ENCODE results near the gene PLOD3.

PLOD3 gene

GRCh38 chr7:101168412-101169049, 48.9 kb downstream of the PLOD3 start:
- no peak for TF ChIP-seq CTCF (conservative IDR thresholded peaks at IDR 0.05)
- H3K27ac ChIP-seq = no peak overlapping the region

GRCh38 chr7:101167645-101168411, 49.6 kb downstream of the PLOD3 start:
- no peak for TF ChIP-seq CTCF (conservative IDR thresholded peaks at IDR 0.05)
- no peak overlapping the region for H3K27ac ChIP-seq

DNA sequence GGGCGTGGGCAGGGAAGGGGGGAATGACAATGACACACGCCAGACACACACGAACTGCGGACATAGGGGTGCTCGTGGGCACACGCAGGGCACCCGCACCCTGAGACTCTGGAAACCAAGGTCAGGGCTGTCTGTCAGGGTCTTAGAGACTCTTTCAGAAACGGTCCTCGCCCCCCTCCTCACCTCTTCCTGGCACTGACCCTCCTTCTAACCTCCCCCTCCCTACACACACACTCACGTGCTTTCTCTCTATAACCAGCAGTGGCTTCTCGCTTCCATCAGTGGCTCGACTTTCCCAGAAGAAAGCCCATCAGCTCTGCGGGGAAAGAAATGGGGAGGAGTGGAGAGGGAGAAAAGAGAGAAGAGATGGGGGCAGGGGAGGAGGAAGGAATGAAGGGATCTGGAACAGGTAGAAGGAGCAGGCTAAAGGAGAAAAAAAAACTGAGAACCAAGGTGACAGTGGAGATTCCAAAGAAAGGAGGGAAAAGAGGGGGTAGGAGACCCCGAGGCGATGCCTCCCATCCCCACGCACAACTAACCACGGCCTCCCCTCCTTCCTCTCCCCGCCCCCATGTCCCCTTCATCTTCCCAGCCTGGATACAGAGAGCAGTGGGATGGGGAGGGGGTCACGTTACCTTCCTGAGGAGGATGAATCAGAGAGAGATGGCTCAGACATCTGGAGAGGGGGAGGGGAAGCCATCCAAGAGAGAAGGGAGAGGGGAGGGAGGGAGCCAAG, 50.3 kb downstream of the PLOD3 start:
- H3K27ac ChIP-seq = no peak overlapping the region
- no peak for TF ChIP-seq CTCF (conservative IDR thresholded peaks at IDR 0.05)

DNA sequence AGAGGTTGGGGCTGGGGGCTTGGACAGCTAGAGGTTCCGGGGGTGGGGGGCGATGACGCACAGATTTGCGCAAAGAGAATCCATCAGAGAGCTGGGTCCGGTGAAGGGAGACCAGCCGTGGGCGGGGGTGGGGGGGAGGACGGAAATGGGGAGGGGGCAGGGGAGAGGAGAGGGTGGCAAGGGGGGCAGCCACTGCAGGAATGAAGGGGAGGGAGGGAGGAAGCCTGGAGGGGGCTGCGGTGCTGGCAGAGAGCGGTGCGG, 50.8 kb downstream of the PLOD3 start:
- no peak for TF ChIP-seq CTCF (conservative IDR thresholded peaks at IDR 0.05)
- no peak overlapping the region for H3K27ac ChIP-seq

DNA sequence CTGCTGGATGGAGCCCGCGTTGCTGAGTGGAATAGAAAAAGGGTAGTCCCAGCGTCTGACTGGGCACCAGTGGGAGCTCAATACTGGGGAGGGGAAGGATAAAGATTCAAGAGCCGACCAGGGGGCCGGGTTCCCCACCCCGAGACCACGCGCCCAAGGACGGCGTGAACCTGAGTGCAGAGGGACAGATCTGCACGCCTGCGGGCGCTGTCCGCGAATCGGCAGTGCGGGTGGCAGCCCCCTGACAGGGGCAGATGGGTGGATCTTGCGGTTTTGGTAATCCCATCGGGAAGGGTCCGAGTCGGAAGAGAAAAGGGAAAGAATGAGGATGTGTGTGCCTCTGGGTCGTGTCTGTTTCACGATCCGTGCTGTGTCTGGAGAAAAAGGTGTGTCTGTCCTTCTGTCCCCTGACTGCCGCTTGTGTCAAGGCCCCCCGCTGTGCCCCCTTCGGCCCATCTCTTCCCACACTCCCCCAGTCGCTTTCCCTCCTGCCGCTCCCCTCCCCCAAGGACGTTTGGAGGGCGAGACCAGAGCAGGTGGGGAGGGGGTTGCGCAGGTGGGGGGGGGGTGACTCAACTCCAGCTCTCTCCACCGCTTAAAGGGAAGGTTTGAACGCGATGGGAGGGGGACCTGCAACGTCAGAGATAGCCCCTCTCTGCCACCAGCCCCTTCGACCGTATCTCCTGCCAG, 51.3 kb downstream of the PLOD3 start:
- no peak for TF ChIP-seq CTCF (conservative IDR thresholded peaks at IDR 0.05)
- no peak overlapping the region; the same call in 1 of the 2 replicates for H3K27ac ChIP-seq

- TF ChIP-seq CTCF (conservative IDR thresholded peaks at IDR 0.05) = no peak
Observed at GRCh38 chr7:101165075-101165957, 52.1 kb downstream of the PLOD3 start, which contains the start of gene VGF. TSS of gene VGF (minus strand) at chr7:101165569. CDS start at chr7:101164843, 726 bp downstream.

More at GRCh38 chr7:101165075-101165957, 52.1 kb downstream of the PLOD3 start, which contains the start of gene VGF:
- H3K27ac ChIP-seq = peak within 1 kb of the TSS; percentile 98
